GM12878 (cell line): Measurements from ENCODE around the gene MMEL1. TPM values are rescaled to one million over a fixed set of nuclear protein-coding genes. Genes with fewer than 3 reads are reported as not detected.

Experiments used
- BACH1 ChIP-seq: fragments of 450-650 bp; IDR thresholded peaks from 2 replicates; pipeline ENCODE4 v1.6.1; 2017; ENCODE audit warnings: mild to moderate bottlenecking, borderline replicate concordance
- BCL11A ChIP-seq: IDR thresholded peaks from 2 replicates; pipeline ENCODE4 v1.6.1; 2011; ENCODE audit warnings: low read depth, low read length
- CREB1 ChIP-seq: IDR thresholded peaks from 2 replicates; pipeline ENCODE4 v1.6.1; 2012; ENCODE audit warnings: low read depth, mild to moderate bottlenecking, inconsistent platforms
- ETV6 ChIP-seq, 2 experiments: fragments of 450-650 bp in 1 of 2; IDR thresholded peaks in 1 of 2; conservative IDR thresholded peaks in 1 of 2; 2 replicates each; pipeline ENCODE4 v1.6.1; 2014; ENCODE audit warnings: antibody characterized with exemption in 1 of 2, borderline replicate concordance in 1 of 2, low read depth in 1 of 2, mild to moderate bottlenecking in 1 of 2, moderate library complexity in 1 of 2
- FOS ChIP-seq: IDR thresholded peaks from 3 replicates; pipeline ENCODE4 v1.6.1; 2011; ENCODE audit warnings: borderline replicate concordance; ENCODE audit not compliant: insufficient read length; ENCODE audit errors: extremely low read depth
- IRF4 ChIP-seq: IDR thresholded peaks from 2 replicates; pipeline ENCODE4 v1.6.1; 2011; ENCODE audit warnings: low read depth, low read length
- JUND ChIP-seq: IDR thresholded peaks from 2 replicates; pipeline ENCODE4 v1.6.1; 2012; ENCODE audit warnings: low read depth, mild to moderate bottlenecking, low read length, improper control_type of control experiment, moderate library complexity
- LARP7 ChIP-seq: fragments of 450-650 bp; IDR thresholded peaks from 2 replicates; pipeline ENCODE4 v1.6.1; 2017; ENCODE audit warnings: mild to moderate bottlenecking
- MLLT1 ChIP-seq: fragments of 450-650 bp; IDR thresholded peaks from 2 replicates; pipeline ENCODE4 v1.6.1; 2016; ENCODE audit warnings: mild to moderate bottlenecking
- NFIC ChIP-seq: IDR thresholded peaks from 2 replicates; pipeline ENCODE4 v1.6.1; 2012; ENCODE audit warnings: low read depth, mild to moderate bottlenecking, inconsistent platforms, low read length, moderate library complexity
- NR2C1 ChIP-seq: fragments of 450-650 bp; IDR thresholded peaks from 2 replicates; pipeline ENCODE4 v1.6.1; 2017; ENCODE audit warnings: antibody characterized with exemption, mild to moderate bottlenecking, moderate library complexity
- NR2C2 ChIP-seq: IDR thresholded peaks from 2 replicates; pipeline ENCODE4 v1.6.1; 2011; ENCODE audit warnings: borderline replicate concordance, low read depth; ENCODE audit not compliant: control insufficient read depth, insufficient read length
- PAX8 ChIP-seq: fragments of 450-650 bp; IDR thresholded peaks from 2 replicates; pipeline ENCODE4 v1.6.1; 2017; ENCODE audit warnings: mild to moderate bottlenecking, moderate library complexity
- RAD51 ChIP-seq: fragments of 450-650 bp; IDR thresholded peaks from 2 replicates; pipeline ENCODE4 v1.6.1; 2016; ENCODE audit warnings: moderate library complexity, mild to moderate bottlenecking, inconsistent platforms
- RCOR1 ChIP-seq: conservative IDR thresholded peaks from 2 replicates; pipeline ENCODE4 v1.6.1; 2012; ENCODE audit warnings: low read depth, low read length, improper control_type of control experiment
- SIN3A ChIP-seq: IDR thresholded peaks from 2 replicates; pipeline ENCODE4 v1.6.1; 2012; ENCODE audit warnings: low read depth, low read length, improper control_type of control experiment
- SMC3 ChIP-seq: IDR thresholded peaks from 2 replicates; pipeline ENCODE4 v1.6.1; 2011; ENCODE audit warnings: low read length, improper control_type of control experiment, borderline replicate concordance
- SP1 ChIP-seq: IDR thresholded peaks from one replicate; pipeline ENCODE4 v1.6.1; 2011; ENCODE audit warnings: low read depth, low read length
- SREBF1 ChIP-seq: IDR thresholded peaks from 2 replicates; pipeline ENCODE4 v1.6.1; 2012; ENCODE audit warnings: mild to moderate bottlenecking, low read length
- YBX1 ChIP-seq: fragments of 450-650 bp; IDR thresholded peaks from 2 replicates; pipeline ENCODE4 v1.6.1; 2016; ENCODE audit warnings: antibody characterized with exemption
- YY1 ChIP-seq: IDR thresholded peaks from 2 replicates; pipeline ENCODE4 v1.6.1; 2011; ENCODE audit warnings: low read depth, mild to moderate bottlenecking, low read length
- ZNF384 ChIP-seq: IDR thresholded peaks from 2 replicates; pipeline ENCODE4 v1.6.1; 2012; ENCODE audit warnings: low read depth, mild to moderate bottlenecking, low read length, improper control_type of control experiment, borderline replicate concordance
- polyA plus RNA-seq, 11 experiments: library from polyadenylated mRNA; depleted of rRNA in 4 of 11; unstranded in 6 of 11; stranded (reverse) in 5 of 11; fragments of >200 nt; fragmentation: Nextera tagmentation in 4 of 11; fragmentation: Illumina TruSeq in 1 of 11; extraction: Ambion mirVana in 4 of 11; extraction: Trizol in 1 of 11; gene quantifications; 1 replicate in 1 of 11; 2 replicates in 10 of 11; pipeline versions ENCODE4 v1.2.1 to v1.2.3, GENCODE V29; 2011 to 2016; ENCODE audit warnings: inconsistent platforms in 2 of 11, missing spikeins in 2 of 11, low read depth in 1 of 11
- total RNA-seq, 4 experiments: library from RNA; depleted of rRNA in 3 of 4; stranded (reverse); fragments of >200 nt in 3 of 4; fragmentation: Illumina TruSeq in 1 of 4; extraction: Trizol in 1 of 4; gene quantifications; 2 replicates each; pipeline versions ENCODE4 v1.2.1 to v1.2.3, GENCODE V29; 2013 to 2021
- TF ChIP-seq, protein P1 (sequence below): fragments of 450-650 bp; IDR thresholded peaks from 2 replicates; pipeline ENCODE4 v1.6.1; 2017; ENCODE audit warnings: mild to moderate bottlenecking
- TF ChIP-seq, protein P2 (sequence below): fragments of 450-650 bp; IDR thresholded peaks from 2 replicates; pipeline ENCODE4 v1.6.1; 2014; ENCODE audit warnings: mild to moderate bottlenecking

MMEL1 gene
- total and polyA plus RNA-seq, 10 of the 15 experiments (the other 5 are each of a cell fraction or from before 2014, with no cell fraction given): 0.11 TPM; not detected in 9

GRCh38 chr1:2585318-2586092 is 47.3 kb downstream of the MMEL1 start (continued):
- TF ChIP-seq SP1: peak; percentile 85
- TF ChIP-seq ETV6 (conservative IDR thresholded peaks at IDR 0.05 in 1 of 2, IDR thresholded peaks at IDR 0.05 in 1 of 2; ENCODE audit: borderline replicate concordance in 1 of 2, low read depth in 1 of 2): no peak; a peak in 1 of 4 replicates
- TF ChIP-seq IRF4: no peak
- TF ChIP-seq NFIC: no peak
- TF ChIP-seq, protein P1, sequence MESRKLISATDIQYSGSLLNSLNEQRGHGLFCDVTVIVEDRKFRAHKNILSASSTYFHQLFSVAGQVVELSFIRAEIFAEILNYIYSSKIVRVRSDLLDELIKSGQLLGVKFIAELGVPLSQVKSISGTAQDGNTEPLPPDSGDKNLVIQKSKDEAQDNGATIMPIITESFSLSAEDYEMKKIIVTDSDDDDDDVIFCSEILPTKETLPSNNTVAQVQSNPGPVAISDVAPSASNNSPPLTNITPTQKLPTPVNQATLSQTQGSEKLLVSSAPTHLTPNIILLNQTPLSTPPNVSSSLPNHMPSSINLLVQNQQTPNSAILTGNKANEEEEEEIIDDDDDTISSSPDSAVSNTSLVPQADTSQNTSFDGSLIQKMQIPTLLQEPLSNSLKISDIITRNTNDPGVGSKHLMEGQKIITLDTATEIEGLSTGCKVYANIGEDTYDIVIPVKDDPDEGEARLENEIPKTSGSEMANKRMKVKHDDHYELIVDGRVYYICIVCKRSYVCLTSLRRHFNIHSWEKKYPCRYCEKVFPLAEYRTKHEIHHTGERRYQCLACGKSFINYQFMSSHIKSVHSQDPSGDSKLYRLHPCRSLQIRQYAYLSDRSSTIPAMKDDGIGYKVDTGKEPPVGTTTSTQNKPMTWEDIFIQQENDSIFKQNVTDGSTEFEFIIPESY: no peak
- TF ChIP-seq, protein P2, sequence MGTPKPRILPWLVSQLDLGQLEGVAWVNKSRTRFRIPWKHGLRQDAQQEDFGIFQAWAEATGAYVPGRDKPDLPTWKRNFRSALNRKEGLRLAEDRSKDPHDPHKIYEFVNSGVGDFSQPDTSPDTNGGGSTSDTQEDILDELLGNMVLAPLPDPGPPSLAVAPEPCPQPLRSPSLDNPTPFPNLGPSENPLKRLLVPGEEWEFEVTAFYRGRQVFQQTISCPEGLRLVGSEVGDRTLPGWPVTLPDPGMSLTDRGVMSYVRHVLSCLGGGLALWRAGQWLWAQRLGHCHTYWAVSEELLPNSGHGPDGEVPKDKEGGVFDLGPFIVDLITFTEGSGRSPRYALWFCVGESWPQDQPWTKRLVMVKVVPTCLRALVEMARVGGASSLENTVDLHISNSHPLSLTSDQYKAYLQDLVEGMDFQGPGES: no peak
- peak; percentile 45; the same call in 1 of the 2 replicates for TF ChIP-seq LARP7
- TF ChIP-seq RCOR1: no peak
- no peak for TF ChIP-seq YBX1
- peak; percentile 21; the same call in 1 of the 2 replicates for TF ChIP-seq SMC3
- TF ChIP-seq RAD51: peak; percentile 50
- TF ChIP-seq JUND: peak; percentile 45; the same call in 1 of the 2 replicates
- TF ChIP-seq NR2C1: peak; percentile 71
- TF ChIP-seq PAX8: no peak
- peak; percentile 43; the same call in 1 of the 2 replicates for TF ChIP-seq CREB1
- TF ChIP-seq MLLT1: 0 out of 2 replicates have a peak, but pooled peaks have one; percentile 20
- 0 out of 2 replicates have a peak, but pooled peaks have one; percentile 44 for TF ChIP-seq YY1
- no peak for TF ChIP-seq SREBF1
- TF ChIP-seq BACH1: no peak
- TF ChIP-seq NR2C2: no peak
- TF ChIP-seq SIN3A: peak; percentile 78; the same call in 1 of the 2 replicates
- no peak for TF ChIP-seq ZNF384
- no peak for TF ChIP-seq FOS
- TF ChIP-seq BCL11A: no peak
